Spleen (tissue), 7 donors: Measurements from ENCODE around the gene ELN.

ENCODE experiments used
- CTCF ChIP-seq, 11 experiments: fragments of 200-600 bp in 7 of 11; fragments of 450-650 bp in 4 of 11; sonication (generic) in 4 of 11; IDR thresholded peaks in 8 of 11; conservative IDR thresholded peaks in 3 of 11; 1 replicate in 7 of 11; 2 replicates in 4 of 11; pipeline versions ENCODE4 v1.4.0 to v1.8.0; 2016 to 2021; ENCODE audit warnings: antibody characterized with exemption in 11 of 11, inconsistent platforms in 4 of 11, mild to moderate bottlenecking in 1 of 11
- POLR2A ChIP-seq, 3 donors: fragments of 450-650 bp; IDR thresholded peaks; one replicate each; pipeline ENCODE4 v1.5.1; 2017; ENCODE audit warnings: antibody characterized with exemption in 3 of 3, mild to moderate bottlenecking in 1 of 3
- donor health status: DM: no; HTN: no; CAD: no; lungs with moderate emphysema.
- donor health status: DM: no; HTN: no; CAD: no.
- donor health status: DM: no; HTN: no; CAD: no.

GRCh38 chr7:74022507-74022906 is 5.5 kb upstream of the ELN start:
- TF ChIP-seq POLR2A (IDR thresholded peaks at IDR 0.05) (no peak), CTCF (IDR thresholded peaks at IDR 0.05 in 8 of 11, conservative IDR thresholded peaks at IDR 0.05 in 3 of 11) (no peak)
